Measurements from ENCODE around the gene METTL26. TPM values are rescaled to one million over a fixed set of nuclear protein-coding genes. Genes with fewer than 3 reads are reported as not detected.

The METTL26 gene
- total and polyA plus RNA-seq, 9 of the 15 experiments (the other 6 are each of a cell fraction or from before 2014, with no cell fraction given) = 7.3 to 262 (median 80.9) TPM

DNA sequence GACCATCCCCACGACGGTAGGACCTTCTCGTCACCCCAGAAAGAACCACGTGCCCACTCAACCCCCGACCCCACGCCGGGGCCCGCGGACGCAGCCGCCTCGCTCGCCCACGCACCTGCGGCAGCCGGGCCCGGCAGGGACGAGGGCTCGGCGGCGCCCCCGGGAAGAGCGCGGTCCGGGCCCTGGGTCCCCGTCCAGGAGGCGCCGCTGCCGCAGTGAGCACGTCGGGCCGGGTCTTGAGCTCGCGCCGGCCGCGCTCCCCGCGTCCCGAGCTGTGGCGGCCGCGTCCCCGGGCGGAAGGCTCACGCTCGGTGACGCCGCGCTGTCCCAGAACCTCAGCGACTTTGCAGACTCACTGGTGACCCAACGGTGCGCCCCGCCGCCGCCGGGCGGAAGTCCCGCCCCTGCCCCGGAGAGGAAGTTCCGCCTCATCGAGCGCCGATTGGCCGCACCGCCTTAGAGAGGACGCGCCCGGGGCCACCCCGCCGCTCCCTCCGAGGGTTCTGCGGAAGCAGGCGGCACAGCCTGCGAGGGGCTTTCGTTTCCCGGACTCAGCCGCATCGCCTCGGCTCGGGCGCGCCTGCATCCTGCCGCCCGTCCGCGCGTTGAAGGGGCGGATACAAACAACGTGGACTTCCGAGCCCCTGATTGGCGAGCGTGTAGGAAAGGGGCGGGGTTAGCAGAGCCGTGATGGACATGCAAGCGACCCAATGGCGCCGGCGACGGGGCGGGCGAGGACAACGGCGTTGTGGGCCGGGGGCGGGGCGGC is 47.0 kb downstream of the METTL26 start (continued):
- TF ChIP-seq, protein P1, sequence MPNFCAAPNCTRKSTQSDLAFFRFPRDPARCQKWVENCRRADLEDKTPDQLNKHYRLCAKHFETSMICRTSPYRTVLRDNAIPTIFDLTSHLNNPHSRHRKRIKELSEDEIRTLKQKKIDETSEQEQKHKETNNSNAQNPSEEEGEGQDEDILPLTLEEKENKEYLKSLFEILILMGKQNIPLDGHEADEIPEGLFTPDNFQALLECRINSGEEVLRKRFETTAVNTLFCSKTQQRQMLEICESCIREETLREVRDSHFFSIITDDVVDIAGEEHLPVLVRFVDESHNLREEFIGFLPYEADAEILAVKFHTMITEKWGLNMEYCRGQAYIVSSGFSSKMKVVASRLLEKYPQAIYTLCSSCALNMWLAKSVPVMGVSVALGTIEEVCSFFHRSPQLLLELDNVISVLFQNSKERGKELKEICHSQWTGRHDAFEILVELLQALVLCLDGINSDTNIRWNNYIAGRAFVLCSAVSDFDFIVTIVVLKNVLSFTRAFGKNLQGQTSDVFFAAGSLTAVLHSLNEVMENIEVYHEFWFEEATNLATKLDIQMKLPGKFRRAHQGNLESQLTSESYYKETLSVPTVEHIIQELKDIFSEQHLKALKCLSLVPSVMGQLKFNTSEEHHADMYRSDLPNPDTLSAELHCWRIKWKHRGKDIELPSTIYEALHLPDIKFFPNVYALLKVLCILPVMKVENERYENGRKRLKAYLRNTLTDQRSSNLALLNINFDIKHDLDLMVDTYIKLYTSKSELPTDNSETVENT (CRISPR knock-in tag; IDR thresholded peaks at IDR 0.05) = peak; percentile 74
- TF ChIP-seq, protein P2, sequence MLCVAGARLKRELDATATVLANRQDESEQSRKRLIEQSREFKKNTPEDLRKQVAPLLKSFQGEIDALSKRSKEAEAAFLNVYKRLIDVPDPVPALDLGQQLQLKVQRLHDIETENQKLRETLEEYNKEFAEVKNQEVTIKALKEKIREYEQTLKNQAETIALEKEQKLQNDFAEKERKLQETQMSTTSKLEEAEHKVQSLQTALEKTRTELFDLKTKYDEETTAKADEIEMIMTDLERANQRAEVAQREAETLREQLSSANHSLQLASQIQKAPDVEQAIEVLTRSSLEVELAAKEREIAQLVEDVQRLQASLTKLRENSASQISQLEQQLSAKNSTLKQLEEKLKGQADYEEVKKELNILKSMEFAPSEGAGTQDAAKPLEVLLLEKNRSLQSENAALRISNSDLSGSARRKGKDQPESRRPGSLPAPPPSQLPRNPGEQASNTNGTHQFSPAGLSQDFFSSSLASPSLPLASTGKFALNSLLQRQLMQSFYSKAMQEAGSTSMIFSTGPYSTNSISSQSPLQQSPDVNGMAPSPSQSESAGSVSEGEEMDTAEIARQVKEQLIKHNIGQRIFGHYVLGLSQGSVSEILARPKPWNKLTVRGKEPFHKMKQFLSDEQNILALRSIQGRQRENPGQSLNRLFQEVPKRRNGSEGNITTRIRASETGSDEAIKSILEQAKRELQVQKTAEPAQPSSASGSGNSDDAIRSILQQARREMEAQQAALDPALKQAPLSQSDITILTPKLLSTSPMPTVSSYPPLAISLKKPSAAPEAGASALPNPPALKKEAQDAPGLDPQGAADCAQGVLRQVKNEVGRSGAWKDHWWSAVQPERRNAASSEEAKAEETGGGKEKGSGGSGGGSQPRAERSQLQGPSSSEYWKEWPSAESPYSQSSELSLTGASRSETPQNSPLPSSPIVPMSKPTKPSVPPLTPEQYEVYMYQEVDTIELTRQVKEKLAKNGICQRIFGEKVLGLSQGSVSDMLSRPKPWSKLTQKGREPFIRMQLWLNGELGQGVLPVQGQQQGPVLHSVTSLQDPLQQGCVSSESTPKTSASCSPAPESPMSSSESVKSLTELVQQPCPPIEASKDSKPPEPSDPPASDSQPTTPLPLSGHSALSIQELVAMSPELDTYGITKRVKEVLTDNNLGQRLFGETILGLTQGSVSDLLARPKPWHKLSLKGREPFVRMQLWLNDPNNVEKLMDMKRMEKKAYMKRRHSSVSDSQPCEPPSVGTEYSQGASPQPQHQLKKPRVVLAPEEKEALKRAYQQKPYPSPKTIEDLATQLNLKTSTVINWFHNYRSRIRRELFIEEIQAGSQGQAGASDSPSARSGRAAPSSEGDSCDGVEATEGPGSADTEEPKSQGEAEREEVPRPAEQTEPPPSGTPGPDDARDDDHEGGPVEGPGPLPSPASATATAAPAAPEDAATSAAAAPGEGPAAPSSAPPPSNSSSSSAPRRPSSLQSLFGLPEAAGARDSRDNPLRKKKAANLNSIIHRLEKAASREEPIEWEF (CRISPR knock-in tag; IDR thresholded peaks at IDR 0.05) = no peak
- TF ChIP-seq SMAD2 (IDR thresholded peaks at IDR 0.05; ENCODE audit: low read depth, low read length) (no peak), TCFL5 (CRISPR knock-in tag; conservative IDR thresholded peaks at IDR 0.05) (no peak), FOXM1 (IDR thresholded peaks at IDR 0.05; ENCODE audit: low read depth) (no peak), FOXM1 (CRISPR knock-in tag; IDR thresholded peaks at IDR 0.05; ENCODE audit: low read depth) (peak; percentile 76; the same call in 1 of the 2 replicates), PRMT5 (CRISPR knock-in tag; IDR thresholded peaks at IDR 0.05) (no peak), SRSF9 (IDR thresholded peaks at IDR 0.05; ENCODE audit: borderline replicate concordance, low read depth, low read length) (no peak), BHLHE40 (IDR thresholded peaks at IDR 0.05; ENCODE audit: low read length) (no peak), KHSRP (IDR thresholded peaks at IDR 0.05) (no peak), KDM5B (IDR thresholded peaks at IDR 0.05; ENCODE audit: insufficient replicate concordance, low read depth, low read length) (peak; percentile 52), FOXA1 (IDR thresholded peaks at IDR 0.05; ENCODE audit: borderline replicate concordance) (no peak), KLF13 (tag; IDR thresholded peaks at IDR 0.05; ENCODE audit: borderline replicate concordance, low read depth) (no peak), ZNF668 (CRISPR knock-in tag; IDR thresholded peaks at IDR 0.05) (no peak), ZNF445 (CRISPR knock-in tag; IDR thresholded peaks at IDR 0.05; ENCODE audit: low read depth) (no peak)
- TF ChIP-seq, protein P3, sequence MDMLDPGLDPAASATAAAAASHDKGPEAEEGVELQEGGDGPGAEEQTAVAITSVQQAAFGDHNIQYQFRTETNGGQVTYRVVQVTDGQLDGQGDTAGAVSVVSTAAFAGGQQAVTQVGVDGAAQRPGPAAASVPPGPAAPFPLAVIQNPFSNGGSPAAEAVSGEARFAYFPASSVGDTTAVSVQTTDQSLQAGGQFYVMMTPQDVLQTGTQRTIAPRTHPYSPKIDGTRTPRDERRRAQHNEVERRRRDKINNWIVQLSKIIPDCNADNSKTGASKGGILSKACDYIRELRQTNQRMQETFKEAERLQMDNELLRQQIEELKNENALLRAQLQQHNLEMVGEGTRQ (CRISPR knock-in tag; IDR thresholded peaks at IDR 0.05) = peak; percentile 28
- TF ChIP-seq, protein P4, sequence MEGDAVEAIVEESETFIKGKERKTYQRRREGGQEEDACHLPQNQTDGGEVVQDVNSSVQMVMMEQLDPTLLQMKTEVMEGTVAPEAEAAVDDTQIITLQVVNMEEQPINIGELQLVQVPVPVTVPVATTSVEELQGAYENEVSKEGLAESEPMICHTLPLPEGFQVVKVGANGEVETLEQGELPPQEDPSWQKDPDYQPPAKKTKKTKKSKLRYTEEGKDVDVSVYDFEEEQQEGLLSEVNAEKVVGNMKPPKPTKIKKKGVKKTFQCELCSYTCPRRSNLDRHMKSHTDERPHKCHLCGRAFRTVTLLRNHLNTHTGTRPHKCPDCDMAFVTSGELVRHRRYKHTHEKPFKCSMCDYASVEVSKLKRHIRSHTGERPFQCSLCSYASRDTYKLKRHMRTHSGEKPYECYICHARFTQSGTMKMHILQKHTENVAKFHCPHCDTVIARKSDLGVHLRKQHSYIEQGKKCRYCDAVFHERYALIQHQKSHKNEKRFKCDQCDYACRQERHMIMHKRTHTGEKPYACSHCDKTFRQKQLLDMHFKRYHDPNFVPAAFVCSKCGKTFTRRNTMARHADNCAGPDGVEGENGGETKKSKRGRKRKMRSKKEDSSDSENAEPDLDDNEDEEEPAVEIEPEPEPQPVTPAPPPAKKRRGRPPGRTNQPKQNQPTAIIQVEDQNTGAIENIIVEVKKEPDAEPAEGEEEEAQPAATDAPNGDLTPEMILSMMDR (IDR thresholded peaks at IDR 0.05 in 2 of 3, conservative IDR thresholded peaks at IDR 0.05 in 1 of 3; ENCODE audit: insufficient read depth in 2 of 3, low read depth in 1 of 3, low read length in 3 of 3) = no peak
